Neuronal stem cell (in vitro differentiated cells): Measurements from ENCODE around the gene ATP8B4.

ENCODE experiments used
- DNase-seq: peaks from one replicate; pipeline ENCODE4 v3.0.0-alpha.2; 2013; ENCODE audit warnings: low spot score
- H2AFZ ChIP-seq: one replicate; pipeline ENCODE4 v1.6.1; 2013; ENCODE audit warnings: mild to moderate bottlenecking, low read length, inconsistent platforms
- H2AK5ac ChIP-seq: 2 replicates; pipeline ENCODE4 v1.6.1; 2013; ENCODE audit warnings: low read depth, mild to moderate bottlenecking, inconsistent platforms, low read length, moderate library complexity, mixed read lengths
- H2BK120ac ChIP-seq: 2 replicates; pipeline ENCODE4 v1.6.1; 2013; ENCODE audit warnings: low read depth, mild to moderate bottlenecking, inconsistent platforms, low read length, moderate library complexity, mixed read lengths
- H2BK12ac ChIP-seq: one replicate; pipeline ENCODE4 v1.6.1; 2013; ENCODE audit warnings: low read length, inconsistent platforms
- H2BK15ac ChIP-seq: 2 replicates; pipeline ENCODE4 v1.6.1; 2013; ENCODE audit warnings: mild to moderate bottlenecking, low read length, inconsistent platforms, mixed read lengths
- H2BK5ac ChIP-seq: one replicate; pipeline ENCODE4 v1.6.1; 2013; ENCODE audit warnings: inconsistent platforms, mild to moderate bottlenecking, low read length, moderate library complexity
- H3K14ac ChIP-seq: one replicate; pipeline ENCODE4 v1.6.1; 2013; ENCODE audit warnings: low read length, inconsistent platforms
- H3K18ac ChIP-seq: 2 replicates; pipeline ENCODE4 v1.6.1; 2013; ENCODE audit warnings: low read length, inconsistent platforms
- H3K23ac ChIP-seq: 2 replicates; pipeline ENCODE4 v1.6.1; 2013; ENCODE audit warnings: low read depth, mild to moderate bottlenecking, mixed read lengths, low read length, inconsistent platforms; ENCODE audit not compliant: poor library complexity
- H3K27ac ChIP-seq: replicated peaks from 3 replicates; pipeline ENCODE4 v1.5.1; 2013; ENCODE audit warnings: low read length, inconsistent platforms
- H3K27me3 ChIP-seq, 3 experiments: 2 replicates each; pipeline ENCODE4 v1.6.1; 2013; ENCODE audit warnings: low read length in 3 of 3, mild to moderate bottlenecking in 2 of 3, inconsistent platforms in 1 of 3, low read depth in 1 of 3, mixed read lengths in 1 of 3, moderate library complexity in 1 of 3; ENCODE audit not compliant: control insufficient read depth in 3 of 3, insufficient read depth in 3 of 3
- H3K36me3 ChIP-seq, 2 donors: replicated peaks in 1 of 2; 2 replicates each; pipeline ENCODE4 v1.6.1; 2013; ENCODE audit warnings: low read length in 2 of 2; ENCODE audit not compliant: control insufficient read depth in 2 of 2, insufficient read depth in 2 of 2
- H3K4ac ChIP-seq: 2 replicates; pipeline ENCODE4 v1.6.1; 2013; ENCODE audit warnings: inconsistent platforms, mild to moderate bottlenecking, low read length, moderate library complexity
- H3K4me1 ChIP-seq, 2 donors: 1 replicate in 1 of 2; 2 replicates in 1 of 2; pipeline ENCODE4 v1.6.1; 2013; ENCODE audit warnings: low read length in 2 of 2, low read depth in 1 of 2; ENCODE audit not compliant: control insufficient read depth in 2 of 2, insufficient read depth in 1 of 2
- H3K4me2 ChIP-seq: one replicate; pipeline ENCODE4 v1.6.1; 2013; ENCODE audit warnings: mild to moderate bottlenecking, low read length, inconsistent platforms; ENCODE audit not compliant: insufficient read depth, poor library complexity, severe bottlenecking
- H3K4me3 ChIP-seq, 2 donors: 2 replicates each; pipeline ENCODE4 v1.5.1; 2013; ENCODE audit warnings: low read length in 2 of 2, mild to moderate bottlenecking in 2 of 2, inconsistent platforms in 1 of 2, moderate library complexity in 1 of 2
- H3K79me1 ChIP-seq: one replicate; pipeline ENCODE4 v1.6.1; 2013; ENCODE audit warnings: low read depth, mild to moderate bottlenecking, inconsistent platforms, low read length, moderate library complexity
- H3K9ac ChIP-seq: one replicate; pipeline ENCODE4 v1.6.1; 2013; ENCODE audit warnings: mild to moderate bottlenecking, low read depth, low read length, inconsistent platforms; ENCODE audit not compliant: poor library complexity
- H3K9me3 ChIP-seq, 2 donors: replicated peaks in 1 of 2; 2 replicates each; pipeline versions ENCODE3 to v1.6.1; 2013; ENCODE audit warnings: low read length in 2 of 2, mild to moderate bottlenecking in 2 of 2, inconsistent platforms in 1 of 2, low read depth in 1 of 2, mixed read lengths in 1 of 2, moderate library complexity in 1 of 2; ENCODE audit not compliant: control insufficient read depth in 2 of 2, insufficient read depth in 1 of 2
- H4K8ac ChIP-seq: one replicate; pipeline ENCODE4 v1.6.1; 2013; ENCODE audit warnings: low read depth, mild to moderate bottlenecking, inconsistent platforms, low read length, moderate library complexity
- H4K91ac ChIP-seq: one replicate; pipeline ENCODE4 v1.6.1; 2013; ENCODE audit warnings: low read length, low read depth, mild to moderate bottlenecking, inconsistent platforms; ENCODE audit not compliant: poor library complexity
- WGBS, 2 donors: extraction: QIAGEN DNeasy Blood & Tissue Kit; methylation state at CpG; one replicate each; pipeline ENCODE4 v1.1.7; 2013; ENCODE audit warnings: missing lambda C conversion rate in 2 of 2, mixed read lengths in 1 of 2; ENCODE audit not compliant: insufficient read length in 2 of 2, insufficient replicate concordance in 1 of 2; ENCODE audit errors: extremely low coverage in 2 of 2; 5-methylcytosine and 5-hydroxymethylcytosine counted together

ATP8B4 gene

DNA sequence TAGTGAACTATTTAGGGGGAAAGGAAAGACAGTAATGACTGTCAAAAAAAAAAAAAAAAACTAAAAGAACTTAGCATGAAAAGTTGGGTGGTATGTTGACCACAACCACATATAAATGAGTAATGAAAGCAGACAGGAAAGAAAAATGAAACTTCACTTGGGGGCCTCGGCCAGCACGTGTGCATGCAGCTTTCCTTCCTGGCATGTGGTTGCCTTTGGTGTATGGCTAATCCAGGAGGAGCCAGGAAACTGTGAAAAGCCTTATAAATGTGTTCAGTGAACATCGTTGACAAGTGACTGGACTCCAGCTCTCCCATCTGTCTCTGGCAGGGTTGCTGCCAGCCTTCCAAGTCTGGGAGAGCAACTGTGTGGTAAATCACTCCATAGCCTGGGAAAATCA, 303.1 kb downstream of the ATP8B4 start:
- Histone ChIP-seq H3K23ac (no peak overlapping the region), H3K27ac (no peak overlapping the region), H3K4me1 (no peaks in the 10 kb centered on the region), H3K27me3 (no peaks in the 10 kb centered on the region), H2BK15ac (no peak overlapping the region), H3K4me2 (no peak overlapping the region), H2BK120ac (no peak overlapping the region), H3K36me3 (no peaks in the 10 kb centered on the region), H3K4me3 (no peak overlapping the region), H2BK5ac (no peak overlapping the region), H4K8ac (no peak overlapping the region), H3K4ac (no peak overlapping the region), H3K18ac (no peak overlapping the region), H2AK5ac (no peak overlapping the region), H4K91ac (no peak overlapping the region), H3K14ac (no peak overlapping the region), H3K79me1 (no peaks in the 10 kb centered on the region), H2BK12ac (no peak overlapping the region), H3K9ac (no peak overlapping the region), H3K9me3 (no peaks in the 10 kb centered on the region), H2AFZ (no peak overlapping the region)
- DNase-seq: no peak
- WGBS, 2 donors: no CpG with 5 or more reads among the region's 3 CpGs

DNA sequence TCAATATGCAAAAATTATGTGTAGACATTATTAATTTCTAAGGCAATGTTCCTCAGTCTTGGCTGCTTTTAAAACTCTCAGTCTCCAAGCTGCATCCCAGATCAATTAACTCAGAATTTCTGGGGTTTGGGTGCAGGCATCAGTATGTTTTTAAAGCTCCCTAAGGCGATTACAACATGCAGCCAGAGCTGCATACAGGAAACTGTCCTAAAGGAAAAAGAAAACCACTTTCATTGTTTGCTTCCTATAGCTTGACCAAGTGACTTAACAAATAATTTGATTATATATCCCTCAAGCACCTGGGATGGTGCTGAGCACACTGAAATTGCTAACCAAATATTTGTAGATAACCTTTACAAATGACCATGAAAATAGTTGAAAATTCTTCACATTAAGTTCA, 303.5 kb downstream of the ATP8B4 start:
- Histone ChIP-seq H3K4me2 (no peak overlapping the region), H3K36me3 (no peaks in the 10 kb centered on the region), H3K14ac (no peak overlapping the region), H2BK5ac (no peak overlapping the region), H4K91ac (no peak overlapping the region), H2BK120ac (no peak overlapping the region), H3K9ac (no peak overlapping the region), H4K8ac (no peak overlapping the region), H3K9me3 (no peaks in the 10 kb centered on the region), H3K23ac (no peak overlapping the region), H3K27me3 (no peaks in the 10 kb centered on the region), H2BK12ac (no peak overlapping the region), H2AFZ (no peak overlapping the region), H3K27ac (no peak overlapping the region), H2BK15ac (no peak overlapping the region), H3K79me1 (no peaks in the 10 kb centered on the region), H2AK5ac (no peak overlapping the region), H3K4ac (no peak overlapping the region), H3K4me3 (no peak overlapping the region), H3K4me1 (no peaks in the 10 kb centered on the region), H3K18ac (no peak overlapping the region)
- no CpG with 5 or more reads among the region's 1 CpG for WGBS, 2 donors
- no peak for DNase-seq

DNA sequence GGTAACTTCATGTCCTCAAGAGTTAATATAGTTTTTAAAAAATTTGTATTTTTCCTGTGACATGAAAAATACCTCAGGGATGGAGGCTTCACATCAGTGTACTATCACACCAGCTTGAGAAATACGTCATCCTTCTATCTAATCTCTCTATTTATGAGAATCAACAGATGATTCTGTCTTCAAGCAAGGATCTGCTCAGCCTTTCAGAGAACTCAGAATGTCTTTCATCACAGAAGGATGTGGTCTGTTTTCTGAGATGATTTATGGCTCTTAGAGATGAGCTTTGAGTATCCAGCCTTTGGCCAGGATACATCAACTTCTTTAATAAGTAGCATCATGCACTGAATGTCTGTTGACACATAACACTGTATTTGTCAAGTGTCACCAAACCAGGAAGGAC, 304.3 kb downstream of the ATP8B4 start:
- Histone ChIP-seq H3K4me3 (no peak overlapping the region), H2BK5ac (no peak overlapping the region), H3K27ac (no peak overlapping the region), H2BK12ac (no peak overlapping the region), H3K18ac (no peak overlapping the region), H3K4me1 (no peaks in the 10 kb centered on the region), H4K8ac (no peak overlapping the region), H2BK15ac (no peak overlapping the region), H3K9me3 (no peaks in the 10 kb centered on the region), H3K36me3 (no peaks in the 10 kb centered on the region), H3K27me3 (no peaks in the 10 kb centered on the region), H3K4me2 (no peak overlapping the region), H2AK5ac (no peak overlapping the region), H3K23ac (no peak overlapping the region), H2AFZ (no peak overlapping the region), H4K91ac (no peak overlapping the region), H3K4ac (no peak overlapping the region), H3K14ac (no peak overlapping the region), H2BK120ac (no peak overlapping the region), H3K79me1 (no peaks in the 10 kb centered on the region), H3K9ac (no peak overlapping the region)
- no CpG with 5 or more reads among the region's 1 CpG for WGBS, 2 donors
- no peak for DNase-seq

DNA sequence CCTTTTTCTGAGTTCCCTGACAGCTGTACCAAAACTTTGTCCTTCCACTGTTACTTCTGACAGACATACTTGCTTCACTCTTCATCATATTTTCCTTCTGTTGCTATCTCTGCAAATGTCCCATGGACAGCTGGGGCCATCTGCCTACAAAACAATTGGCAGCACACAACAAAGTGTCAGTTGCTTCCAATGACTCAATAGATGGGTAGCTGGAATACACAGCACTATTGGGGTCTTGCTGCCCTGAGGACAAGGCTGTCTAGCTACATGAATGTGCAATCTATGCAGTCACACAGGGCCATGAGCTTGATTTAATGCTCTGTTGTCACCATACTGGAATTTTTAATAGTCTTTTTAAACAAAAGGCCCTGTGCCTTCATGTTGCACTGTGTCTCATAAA, 305.4 kb downstream of the ATP8B4 start:
- no peak for DNase-seq
- Histone ChIP-seq H4K91ac (no peak overlapping the region), H2BK15ac (no peak overlapping the region), H4K8ac (no peak overlapping the region), H3K4me1 (no peaks in the 10 kb centered on the region), H3K27me3 (no peaks in the 10 kb centered on the region), H3K36me3 (no peaks in the 10 kb centered on the region), H2AFZ (no peak overlapping the region), H3K4me2 (no peak overlapping the region), H3K18ac (no peak overlapping the region), H3K23ac (no peak overlapping the region), H3K4me3 (no peak overlapping the region), H3K14ac (no peak overlapping the region), H3K9ac (no peak overlapping the region), H2BK5ac (no peak overlapping the region), H2BK120ac (no peak overlapping the region), H3K79me1 (no peaks in the 10 kb centered on the region), H3K9me3 (no peaks in the 10 kb centered on the region), H2BK12ac (no peak overlapping the region), H3K4ac (no peak overlapping the region), H2AK5ac (no peak overlapping the region), H3K27ac (no peak overlapping the region)
